OCI-LY3 (cell line): ENCODE results near the gene MRAP2.

ENCODE experiments used
- H2AFZ ChIP-seq: fragments of 200-600, 300-600 bp; shearing (Covaris generic); 2 replicates; pipeline ENCODE4 v1.6.0; 2014; ENCODE audit warnings: antibody characterized with exemption, low read depth, low read length
- H3K27ac ChIP-seq: fragments of 200-600, 300-600 bp; sonication (generic); 2 replicates; pipeline ENCODE4 v1.5.1; 2014; ENCODE audit warnings: mild to moderate bottlenecking, low read length, moderate library complexity, mixed read lengths
- H3K27me3 ChIP-seq: fragments of 200-600, 300-600 bp; sonication (generic); 2 replicates; pipeline ENCODE4 v1.6.1; 2014; ENCODE audit warnings: low read depth, low read length, mixed read lengths
- H3K36me3 ChIP-seq: fragments of 200-600, 300-600 bp; sonication (generic); replicated peaks from 2 replicates; pipeline ENCODE3; 2014; ENCODE audit warnings: low read depth, low read length, mixed read lengths
- H3K4me1 ChIP-seq: fragments of 300-600, 200-600 bp; sonication (generic); 2 replicates; pipeline ENCODE4 v1.6.1; 2014; ENCODE audit warnings: low read length, mixed read lengths
- H3K4me2 ChIP-seq: fragments of 200-600, 300-600 bp; sonication (generic); 2 replicates; pipeline ENCODE4 v1.6.1; 2014; ENCODE audit warnings: low read length, mixed read lengths
- H3K4me3 ChIP-seq: fragments of 300-600, 200-600 bp; sonication (generic); 2 replicates; pipeline ENCODE4 v1.5.1; 2014; ENCODE audit warnings: antibody characterized with exemption, mild to moderate bottlenecking, low read length, moderate library complexity
- H3K79me2 ChIP-seq: fragments of 300-600, 200-600 bp; shearing (Covaris generic); 2 replicates; pipeline ENCODE4 v1.6.1; 2014; ENCODE audit warnings: mild to moderate bottlenecking, low read length, mixed read lengths
- H3K9ac ChIP-seq: fragments of 300-600, 200-600 bp; shearing (Covaris generic); 2 replicates; pipeline ENCODE4 v1.6.0; 2014; ENCODE audit warnings: mild to moderate bottlenecking, low read length, moderate library complexity
- H3K9me3 ChIP-seq: fragments of 200-600, 300-600 bp; shearing (Covaris generic); 2 replicates; pipeline ENCODE4 v1.6.1; 2014; ENCODE audit warnings: low read length, mixed read lengths; ENCODE audit not compliant: insufficient read depth
- H4K20me1 ChIP-seq: fragments of 200-600, 300-600 bp; sonication (generic); 2 replicates; pipeline ENCODE4 v1.6.1; 2016; ENCODE audit warnings: low read length, mixed read lengths; ENCODE audit not compliant: insufficient read depth
- EZH2phosphoT487 ChIP-seq: fragments of 200-600 bp; shearing (Covaris generic); IDR thresholded peaks from 2 replicates; pipeline ENCODE4 v1.6.1; 2018; ENCODE audit warnings: antibody characterized with exemption, mixed run types, low read depth
- TF ChIP-seq, protein P1 (sequence below): fragments of 200-600, 300-600 bp; sonication (generic); IDR thresholded peaks from 2 replicates; pipeline ENCODE4 v1.5.1; 2014; ENCODE audit warnings: antibody characterized with exemption, low read length, low read depth

MRAP2 gene

DNA sequence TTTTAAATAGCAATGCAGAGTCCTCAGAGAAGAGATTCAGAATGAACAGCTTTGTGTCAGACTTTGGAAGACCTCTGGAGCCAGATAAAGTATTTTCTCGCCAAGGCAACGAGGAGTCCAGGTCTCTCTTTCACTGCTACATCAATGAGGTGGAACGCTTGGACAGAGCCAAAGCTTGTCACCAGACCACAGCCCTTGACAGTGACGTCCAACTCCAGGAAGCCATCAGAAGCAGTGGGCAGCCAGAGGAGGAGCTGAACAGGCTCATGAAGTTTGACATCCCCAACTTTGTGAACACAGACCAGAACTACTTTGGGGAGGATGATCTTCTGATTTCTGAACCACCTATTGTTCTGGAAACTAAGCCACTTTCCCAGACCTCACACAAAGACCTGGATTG, 55.5 kb downstream of the MRAP2 start:
- TF ChIP-seq, protein P1, sequence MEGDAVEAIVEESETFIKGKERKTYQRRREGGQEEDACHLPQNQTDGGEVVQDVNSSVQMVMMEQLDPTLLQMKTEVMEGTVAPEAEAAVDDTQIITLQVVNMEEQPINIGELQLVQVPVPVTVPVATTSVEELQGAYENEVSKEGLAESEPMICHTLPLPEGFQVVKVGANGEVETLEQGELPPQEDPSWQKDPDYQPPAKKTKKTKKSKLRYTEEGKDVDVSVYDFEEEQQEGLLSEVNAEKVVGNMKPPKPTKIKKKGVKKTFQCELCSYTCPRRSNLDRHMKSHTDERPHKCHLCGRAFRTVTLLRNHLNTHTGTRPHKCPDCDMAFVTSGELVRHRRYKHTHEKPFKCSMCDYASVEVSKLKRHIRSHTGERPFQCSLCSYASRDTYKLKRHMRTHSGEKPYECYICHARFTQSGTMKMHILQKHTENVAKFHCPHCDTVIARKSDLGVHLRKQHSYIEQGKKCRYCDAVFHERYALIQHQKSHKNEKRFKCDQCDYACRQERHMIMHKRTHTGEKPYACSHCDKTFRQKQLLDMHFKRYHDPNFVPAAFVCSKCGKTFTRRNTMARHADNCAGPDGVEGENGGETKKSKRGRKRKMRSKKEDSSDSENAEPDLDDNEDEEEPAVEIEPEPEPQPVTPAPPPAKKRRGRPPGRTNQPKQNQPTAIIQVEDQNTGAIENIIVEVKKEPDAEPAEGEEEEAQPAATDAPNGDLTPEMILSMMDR, result no peak
- no peak overlapping the region for H3K9ac ChIP-seq
- H3K79me2 ChIP-seq, result no peaks in the 10 kb centered on the region
- no peak overlapping the region for H2AFZ ChIP-seq
- H3K9me3 ChIP-seq, result no peaks in the 10 kb centered on the region
- peaks cover 19% of the 10 kb centered on the region for H3K4me1 ChIP-seq
- H3K4me3 ChIP-seq, result no peak overlapping the region
- no peaks in the 10 kb centered on the region for H4K20me1 ChIP-seq
- no peaks in the 10 kb centered on the region for H3K36me3 ChIP-seq
- H3K27ac ChIP-seq, result no peak overlapping the region
- no peak overlapping the region for H3K4me2 ChIP-seq
- H3K27me3 ChIP-seq, result no peaks in the 10 kb centered on the region

DNA sequence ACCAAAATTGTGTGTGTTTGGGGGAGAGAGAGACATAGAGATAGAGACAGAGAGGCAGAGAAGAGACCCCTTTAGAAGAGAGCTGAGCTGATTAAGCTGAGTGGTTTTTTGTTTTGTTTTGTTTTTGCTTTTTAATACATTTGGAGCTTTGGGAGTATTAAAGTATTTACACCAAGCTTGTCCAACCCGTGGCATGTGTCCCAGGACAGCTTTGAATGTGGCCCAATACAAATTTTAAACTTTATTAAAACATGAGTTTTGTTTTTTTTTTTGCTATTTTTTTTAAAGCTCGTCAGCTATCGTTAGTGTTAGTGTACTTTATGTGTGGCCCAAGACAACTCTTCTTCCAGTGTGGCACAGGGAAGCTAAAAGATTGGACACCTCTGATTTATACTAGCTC, 56.0 kb downstream of the MRAP2 start:
- TF ChIP-seq EZH2phosphoT487, result no peak
- H3K36me3 ChIP-seq, result no peaks in the 10 kb centered on the region
- H3K9ac ChIP-seq, result no peak overlapping the region
- H3K79me2 ChIP-seq, result no peaks in the 10 kb centered on the region
- peaks cover 23% of the 10 kb centered on the region for H3K4me1 ChIP-seq
- H3K4me2 ChIP-seq, result no peak overlapping the region
- H3K9me3 ChIP-seq, result no peaks in the 10 kb centered on the region
- no peak overlapping the region for H3K4me3 ChIP-seq
- H4K20me1 ChIP-seq, result no peaks in the 10 kb centered on the region
- H3K27me3 ChIP-seq, result no peaks in the 10 kb centered on the region
- H2AFZ ChIP-seq, result no peak overlapping the region
- no peak overlapping the region for H3K27ac ChIP-seq

DNA sequence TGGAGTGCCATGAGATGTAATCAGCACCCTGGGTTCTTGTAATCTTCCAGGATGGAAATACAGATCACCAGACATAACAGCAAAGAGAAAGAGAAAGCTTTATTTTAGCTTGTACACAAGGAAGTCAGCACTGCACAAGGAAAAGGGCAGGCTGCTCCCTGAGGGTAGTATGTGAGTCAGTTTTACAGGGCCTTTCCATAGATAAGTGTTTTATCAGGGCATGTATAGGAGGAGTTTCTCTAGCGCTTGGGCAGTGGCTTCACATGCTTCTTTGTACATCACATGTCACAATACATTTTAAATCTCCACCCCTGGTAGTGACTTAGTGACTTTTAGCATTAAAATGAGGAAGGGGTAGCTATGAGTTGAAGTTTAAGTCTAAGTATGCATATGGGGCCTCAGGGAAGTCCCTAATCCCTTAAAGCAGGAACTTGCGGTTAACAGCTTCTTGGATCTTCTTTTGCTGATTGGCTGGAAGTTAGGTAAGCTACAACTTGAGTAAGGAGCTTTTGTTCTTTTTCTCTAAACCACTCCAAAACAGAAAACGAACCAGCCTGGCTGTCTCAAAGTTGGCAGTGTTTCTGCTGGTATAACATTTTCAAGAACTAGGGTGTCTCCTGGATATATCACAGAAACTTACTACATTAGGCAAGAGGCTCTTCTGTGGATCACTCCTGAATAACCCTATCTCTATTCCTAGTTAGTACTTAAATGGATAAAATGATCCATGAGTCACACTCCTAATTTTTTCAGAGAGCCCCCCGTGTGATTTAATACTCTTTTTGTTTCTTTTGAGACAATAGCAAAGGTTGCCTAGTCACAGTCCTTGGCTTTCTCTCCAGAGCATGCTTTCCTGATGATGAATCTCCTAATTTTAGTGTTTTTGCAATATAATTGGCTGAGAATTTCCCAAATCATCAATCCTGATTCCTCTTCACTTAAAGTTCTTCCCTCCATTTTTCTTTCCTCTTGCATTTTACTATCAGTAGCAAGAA, 60.2 kb downstream of the MRAP2 start:
- TF ChIP-seq, protein P1, result no peak
- TF ChIP-seq EZH2phosphoT487, result no peak
- Histone ChIP-seq H2AFZ (peak overlapping the region; percentile 59), H3K36me3 (no peaks in the 10 kb centered on the region)

DNA sequence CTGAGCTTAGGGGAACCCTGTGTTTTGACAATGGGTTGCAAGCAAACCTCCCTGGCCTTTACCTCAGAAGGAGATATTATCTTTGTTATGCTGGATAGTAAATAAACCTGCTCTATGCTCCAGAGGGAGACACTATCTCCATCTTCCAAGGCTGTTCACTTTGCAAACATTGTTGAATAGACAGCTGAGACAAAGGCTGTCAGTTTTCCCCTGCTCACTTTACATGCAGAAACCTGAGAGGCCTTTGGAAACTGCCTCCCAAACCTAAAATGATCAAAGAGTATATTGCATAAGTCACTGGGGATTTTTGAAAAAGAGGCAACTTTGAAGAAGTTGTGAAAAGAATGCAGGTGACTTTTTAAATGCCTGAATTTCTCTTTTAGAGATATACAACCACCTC, 61.6 kb downstream of the MRAP2 start:
- Histone ChIP-seq H3K4me3 (no peak overlapping the region), H3K27ac (no peak overlapping the region), H2AFZ (no peak overlapping the region), H3K27me3 (no peaks in the 10 kb centered on the region), H3K4me1 (peaks cover 29% of the 10 kb centered on the region), H4K20me1 (no peaks in the 10 kb centered on the region), H3K9me3 (no peaks in the 10 kb centered on the region), H3K36me3 (no peaks in the 10 kb centered on the region), H3K4me2 (no peak overlapping the region), H3K9ac (no peak overlapping the region), H3K79me2 (no peaks in the 10 kb centered on the region)
- TF ChIP-seq, protein P1, result no peak
- no peak for TF ChIP-seq EZH2phosphoT487

More for the DNA sequence above, 60.2 kb downstream of the MRAP2 start:
- Histone ChIP-seq H3K27me3 (no peaks in the 10 kb centered on the region), H3K9ac (peak overlapping the region; percentile 37; the same call in 1 of the 2 replicates), H3K79me2 (no peaks in the 10 kb centered on the region), H3K27ac (peak overlapping the region; percentile 41), H3K9me3 (no peaks in the 10 kb centered on the region), H3K4me2 (peak overlapping the region; percentile 50), H3K4me3 (peak overlapping the region; percentile 10), H3K4me1 (peaks cover 29% of the 10 kb centered on the region), H4K20me1 (no peaks in the 10 kb centered on the region)
